GM12878 (cell line): ENCODE measurements around the gene GANAB. TPM values are rescaled to one million over a fixed set of nuclear protein-coding genes. Genes with fewer than 3 reads are reported as not detected.

Experiments used
- BACH1 ChIP-seq: fragments of 450-650 bp; IDR thresholded peaks from 2 replicates; pipeline ENCODE4 v1.6.1; 2017; ENCODE audit warnings: mild to moderate bottlenecking, borderline replicate concordance
- BRCA1 ChIP-seq: IDR thresholded peaks from 2 replicates; pipeline ENCODE4 v1.6.1; 2011; ENCODE audit warnings: low read depth, low read length, improper control_type of control experiment
- CHD2 ChIP-seq: IDR thresholded peaks from 2 replicates; pipeline ENCODE4 v1.6.1; 2011; ENCODE audit warnings: low read depth, low read length, improper control_type of control experiment, borderline replicate concordance
- EED ChIP-seq: sonication (generic); IDR thresholded peaks from 2 replicates; pipeline ENCODE4 v1.6.1; 2016; ENCODE audit warnings: antibody characterized with exemption, low read depth
- EGR1 ChIP-seq, 2 experiments: IDR thresholded peaks; 1 replicate in 1 of 2; 2 replicates in 1 of 2; pipeline ENCODE4 v1.6.1; 2011 to 2012; ENCODE audit warnings: low read depth in 2 of 2, low read length in 2 of 2, borderline replicate concordance in 1 of 2, mild to moderate bottlenecking in 1 of 2, moderate library complexity in 1 of 2
- IKZF1 ChIP-seq: fragments of 450-650 bp; conservative IDR thresholded peaks from 2 replicates; pipeline ENCODE4 v1.6.1; 2017; ENCODE audit warnings: antibody characterized with exemption, mild to moderate bottlenecking
- MXI1 ChIP-seq: fragments of 150-350 bp; IDR thresholded peaks from 2 replicates; pipeline ENCODE4 v1.6.1; 2011; ENCODE audit warnings: low read depth, mild to moderate bottlenecking, inconsistent platforms, low read length, improper control_type of control experiment
- NFXL1 ChIP-seq: fragments of 450-650 bp; IDR thresholded peaks from 2 replicates; pipeline ENCODE4 v1.6.1; 2017; ENCODE audit warnings: antibody characterized with exemption, mild to moderate bottlenecking, borderline replicate concordance
- NR2C1 ChIP-seq: fragments of 450-650 bp; IDR thresholded peaks from 2 replicates; pipeline ENCODE4 v1.6.1; 2017; ENCODE audit warnings: antibody characterized with exemption, mild to moderate bottlenecking, moderate library complexity
- PAX8 ChIP-seq: fragments of 450-650 bp; IDR thresholded peaks from 2 replicates; pipeline ENCODE4 v1.6.1; 2017; ENCODE audit warnings: mild to moderate bottlenecking, moderate library complexity
- POLR2AphosphoS2 ChIP-seq: IDR thresholded peaks from 2 replicates; pipeline ENCODE4 v1.6.1; 2011; ENCODE audit warnings: low read depth, mild to moderate bottlenecking, low read length, improper control_type of control experiment, moderate library complexity
- RAD51 ChIP-seq: fragments of 450-650 bp; IDR thresholded peaks from 2 replicates; pipeline ENCODE4 v1.6.1; 2016; ENCODE audit warnings: moderate library complexity, mild to moderate bottlenecking, inconsistent platforms
- SMARCA5 ChIP-seq: fragments of 450-650 bp; IDR thresholded peaks from 2 replicates; pipeline ENCODE4 v1.6.1; 2017; ENCODE audit warnings: mild to moderate bottlenecking
- STAT3 ChIP-seq: IDR thresholded peaks from 2 replicates; pipeline ENCODE4 v1.6.1; 2011; ENCODE audit warnings: low read depth, low read length, improper control_type of control experiment
- ZNF207 ChIP-seq: fragments of 450-650 bp; IDR thresholded peaks from 2 replicates; pipeline ENCODE4 v1.6.1; 2014; ENCODE audit warnings: antibody characterized with exemption, mild to moderate bottlenecking, borderline replicate concordance
- ZSCAN29 ChIP-seq: fragments of 450-650 bp; IDR thresholded peaks from 2 replicates; pipeline ENCODE4 v1.6.1; 2017; ENCODE audit warnings: mild to moderate bottlenecking, moderate library complexity
- polyA plus RNA-seq, 11 experiments: library from polyadenylated mRNA; depleted of rRNA in 4 of 11; unstranded in 6 of 11; stranded (reverse) in 5 of 11; fragments of >200 nt; fragmentation: Nextera tagmentation in 4 of 11; fragmentation: Illumina TruSeq in 1 of 11; extraction: Ambion mirVana in 4 of 11; extraction: Trizol in 1 of 11; gene quantifications; 1 replicate in 1 of 11; 2 replicates in 10 of 11; pipeline versions ENCODE4 v1.2.1 to v1.2.3, GENCODE V29; 2011 to 2016; ENCODE audit warnings: inconsistent platforms in 2 of 11, missing spikeins in 2 of 11, low read depth in 1 of 11
- total RNA-seq, 4 experiments: library from RNA; depleted of rRNA in 3 of 4; stranded (reverse); fragments of >200 nt in 3 of 4; fragmentation: Illumina TruSeq in 1 of 4; extraction: Trizol in 1 of 4; gene quantifications; 2 replicates each; pipeline versions ENCODE4 v1.2.1 to v1.2.3, GENCODE V29; 2013 to 2021
- TF ChIP-seq, protein P1 (sequence below): fragments of 450-650 bp; IDR thresholded peaks from 2 replicates; pipeline ENCODE4 v1.6.1; 2017; ENCODE audit warnings: mild to moderate bottlenecking, moderate library complexity
- TF ChIP-seq, protein P2 (sequence below), 3 experiments: IDR thresholded peaks in 2 of 3; conservative IDR thresholded peaks in 1 of 3; 2 replicates each; pipeline ENCODE4 v1.5.1; 2011; ENCODE audit warnings: low read depth in 3 of 3, low read length in 3 of 3, mild to moderate bottlenecking in 3 of 3, control low read depth in 2 of 3, moderate library complexity in 2 of 3, inconsistent platforms in 1 of 3, mixed read lengths in 1 of 3; ENCODE audit not compliant: control insufficient read depth in 2 of 3, insufficient read depth in 1 of 3; ENCODE audit errors: extremely low read depth in 1 of 3
- TF ChIP-seq, protein P3 (sequence below): IDR thresholded peaks from 2 replicates; pipeline ENCODE4 v1.6.1; 2012; ENCODE audit warnings: low read depth, low read length, improper control_type of control experiment
- TF ChIP-seq, protein P4 (sequence below): fragments of 450-650 bp; IDR thresholded peaks from 2 replicates; pipeline ENCODE4 v1.6.1; 2016; ENCODE audit warnings: mild to moderate bottlenecking
- TF ChIP-seq, protein P5 (sequence below): IDR thresholded peaks from 2 replicates; pipeline ENCODE4 v1.6.1; 2012; ENCODE audit warnings: low read length, inconsistent platforms

GANAB gene
- total and polyA plus RNA-seq, 10 of the 15 experiments (the other 5 are each of a cell fraction or from before 2014, with no cell fraction given), result 4.5 to 175 (median 102) TPM

DNA sequence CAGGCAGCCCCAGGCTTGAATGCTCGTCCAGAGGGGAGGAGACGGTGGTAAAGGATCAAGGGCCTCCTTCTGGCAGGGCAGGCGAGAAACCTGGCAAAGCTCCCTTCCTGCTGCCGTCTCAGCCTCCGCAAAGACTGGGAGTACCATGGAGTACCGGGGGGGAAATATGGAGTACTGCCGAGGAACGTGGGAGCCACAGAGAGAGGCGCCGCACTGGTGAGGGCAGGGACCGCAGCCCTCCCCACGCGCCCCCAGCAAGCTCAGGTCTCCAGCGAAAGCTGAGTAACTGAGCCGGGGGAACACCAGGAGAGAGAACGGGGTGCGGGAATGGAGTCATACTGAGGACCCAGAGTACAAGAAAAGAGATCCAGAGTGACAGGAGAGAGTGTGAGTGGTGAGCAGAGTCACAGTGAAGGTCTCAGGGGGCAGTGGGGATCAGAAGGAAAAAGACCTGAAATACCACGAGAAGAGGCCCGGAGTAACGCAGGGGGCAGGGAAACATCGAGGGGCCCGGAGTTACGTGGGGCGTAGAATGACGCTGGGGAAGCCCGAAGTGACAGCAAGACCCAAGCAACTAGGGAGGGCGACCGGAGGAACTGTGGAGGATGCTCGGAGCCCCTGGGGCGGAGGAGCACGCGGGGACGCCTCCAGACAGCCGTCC lies 34.6 kb downstream of the GANAB start (continued):
- TF ChIP-seq, protein P1, sequence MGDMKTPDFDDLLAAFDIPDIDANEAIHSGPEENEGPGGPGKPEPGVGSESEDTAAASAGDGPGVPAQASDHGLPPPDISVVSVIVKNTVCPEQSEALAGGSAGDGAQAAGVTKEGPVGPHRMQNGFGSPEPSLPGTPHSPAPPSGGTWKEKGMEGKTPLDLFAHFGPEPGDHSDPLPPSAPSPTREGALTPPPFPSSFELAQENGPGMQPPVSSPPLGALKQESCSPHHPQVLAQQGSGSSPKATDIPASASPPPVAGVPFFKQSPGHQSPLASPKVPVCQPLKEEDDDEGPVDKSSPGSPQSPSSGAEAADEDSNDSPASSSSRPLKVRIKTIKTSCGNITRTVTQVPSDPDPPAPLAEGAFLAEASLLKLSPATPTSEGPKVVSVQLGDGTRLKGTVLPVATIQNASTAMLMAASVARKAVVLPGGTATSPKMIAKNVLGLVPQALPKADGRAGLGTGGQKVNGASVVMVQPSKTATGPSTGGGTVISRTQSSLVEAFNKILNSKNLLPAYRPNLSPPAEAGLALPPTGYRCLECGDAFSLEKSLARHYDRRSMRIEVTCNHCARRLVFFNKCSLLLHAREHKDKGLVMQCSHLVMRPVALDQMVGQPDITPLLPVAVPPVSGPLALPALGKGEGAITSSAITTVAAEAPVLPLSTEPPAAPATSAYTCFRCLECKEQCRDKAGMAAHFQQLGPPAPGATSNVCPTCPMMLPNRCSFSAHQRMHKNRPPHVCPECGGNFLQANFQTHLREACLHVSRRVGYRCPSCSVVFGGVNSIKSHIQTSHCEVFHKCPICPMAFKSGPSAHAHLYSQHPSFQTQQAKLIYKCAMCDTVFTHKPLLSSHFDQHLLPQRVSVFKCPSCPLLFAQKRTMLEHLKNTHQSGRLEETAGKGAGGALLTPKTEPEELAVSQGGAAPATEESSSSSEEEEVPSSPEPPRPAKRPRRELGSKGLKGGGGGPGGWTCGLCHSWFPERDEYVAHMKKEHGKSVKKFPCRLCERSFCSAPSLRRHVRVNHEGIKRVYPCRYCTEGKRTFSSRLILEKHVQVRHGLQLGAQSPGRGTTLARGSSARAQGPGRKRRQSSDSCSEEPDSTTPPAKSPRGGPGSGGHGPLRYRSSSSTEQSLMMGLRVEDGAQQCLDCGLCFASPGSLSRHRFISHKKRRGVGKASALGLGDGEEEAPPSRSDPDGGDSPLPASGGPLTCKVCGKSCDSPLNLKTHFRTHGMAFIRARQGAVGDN, result no peak
- peak; percentile 65; the same call in 1 of the 2 replicates for TF ChIP-seq SMARCA5
- TF ChIP-seq NR2C1, result no peak
- TF ChIP-seq, protein P2, sequence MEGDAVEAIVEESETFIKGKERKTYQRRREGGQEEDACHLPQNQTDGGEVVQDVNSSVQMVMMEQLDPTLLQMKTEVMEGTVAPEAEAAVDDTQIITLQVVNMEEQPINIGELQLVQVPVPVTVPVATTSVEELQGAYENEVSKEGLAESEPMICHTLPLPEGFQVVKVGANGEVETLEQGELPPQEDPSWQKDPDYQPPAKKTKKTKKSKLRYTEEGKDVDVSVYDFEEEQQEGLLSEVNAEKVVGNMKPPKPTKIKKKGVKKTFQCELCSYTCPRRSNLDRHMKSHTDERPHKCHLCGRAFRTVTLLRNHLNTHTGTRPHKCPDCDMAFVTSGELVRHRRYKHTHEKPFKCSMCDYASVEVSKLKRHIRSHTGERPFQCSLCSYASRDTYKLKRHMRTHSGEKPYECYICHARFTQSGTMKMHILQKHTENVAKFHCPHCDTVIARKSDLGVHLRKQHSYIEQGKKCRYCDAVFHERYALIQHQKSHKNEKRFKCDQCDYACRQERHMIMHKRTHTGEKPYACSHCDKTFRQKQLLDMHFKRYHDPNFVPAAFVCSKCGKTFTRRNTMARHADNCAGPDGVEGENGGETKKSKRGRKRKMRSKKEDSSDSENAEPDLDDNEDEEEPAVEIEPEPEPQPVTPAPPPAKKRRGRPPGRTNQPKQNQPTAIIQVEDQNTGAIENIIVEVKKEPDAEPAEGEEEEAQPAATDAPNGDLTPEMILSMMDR (IDR thresholded peaks at IDR 0.05 in 2 of 3, conservative IDR thresholded peaks at IDR 0.05 in 1 of 3; ENCODE audit: control insufficient read depth in 2 of 3, extremely low read depth in 1 of 3, insufficient read depth in 1 of 3, low read depth in 3 of 3, low read length in 3 of 3), result no peak
- TF ChIP-seq, protein P3, sequence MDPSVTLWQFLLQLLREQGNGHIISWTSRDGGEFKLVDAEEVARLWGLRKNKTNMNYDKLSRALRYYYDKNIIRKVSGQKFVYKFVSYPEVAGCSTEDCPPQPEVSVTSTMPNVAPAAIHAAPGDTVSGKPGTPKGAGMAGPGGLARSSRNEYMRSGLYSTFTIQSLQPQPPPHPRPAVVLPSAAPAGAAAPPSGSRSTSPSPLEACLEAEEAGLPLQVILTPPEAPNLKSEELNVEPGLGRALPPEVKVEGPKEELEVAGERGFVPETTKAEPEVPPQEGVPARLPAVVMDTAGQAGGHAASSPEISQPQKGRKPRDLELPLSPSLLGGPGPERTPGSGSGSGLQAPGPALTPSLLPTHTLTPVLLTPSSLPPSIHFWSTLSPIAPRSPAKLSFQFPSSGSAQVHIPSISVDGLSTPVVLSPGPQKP, result no peak
- no peak for TF ChIP-seq EGR1 (IDR thresholded peaks at IDR 0.05; ENCODE audit: borderline replicate concordance in 1 of 2, low read depth in 2 of 2, low read length in 2 of 2)
- no peak for TF ChIP-seq STAT3
- no peak for TF ChIP-seq POLR2AphosphoS2
- TF ChIP-seq RAD51, result no peak
- TF ChIP-seq CHD2, result peak; percentile 55; the same call in 1 of the 2 replicates
- no peak for TF ChIP-seq IKZF1
- TF ChIP-seq BRCA1, result no peak
- TF ChIP-seq, protein P4, sequence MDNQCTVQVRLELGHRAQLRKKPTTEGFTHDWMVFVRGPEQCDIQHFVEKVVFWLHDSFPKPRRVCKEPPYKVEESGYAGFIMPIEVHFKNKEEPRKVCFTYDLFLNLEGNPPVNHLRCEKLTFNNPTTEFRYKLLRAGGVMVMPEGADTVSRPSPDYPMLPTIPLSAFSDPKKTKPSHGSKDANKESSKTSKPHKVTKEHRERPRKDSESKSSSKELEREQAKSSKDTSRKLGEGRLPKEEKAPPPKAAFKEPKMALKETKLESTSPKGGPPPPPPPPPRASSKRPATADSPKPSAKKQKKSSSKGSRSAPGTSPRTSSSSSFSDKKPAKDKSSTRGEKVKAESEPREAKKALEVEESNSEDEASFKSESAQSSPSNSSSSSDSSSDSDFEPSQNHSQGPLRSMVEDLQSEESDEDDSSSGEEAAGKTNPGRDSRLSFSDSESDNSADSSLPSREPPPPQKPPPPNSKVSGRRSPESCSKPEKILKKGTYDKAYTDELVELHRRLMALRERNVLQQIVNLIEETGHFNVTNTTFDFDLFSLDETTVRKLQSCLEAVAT, result peak; percentile 73
- TF ChIP-seq, protein P5, sequence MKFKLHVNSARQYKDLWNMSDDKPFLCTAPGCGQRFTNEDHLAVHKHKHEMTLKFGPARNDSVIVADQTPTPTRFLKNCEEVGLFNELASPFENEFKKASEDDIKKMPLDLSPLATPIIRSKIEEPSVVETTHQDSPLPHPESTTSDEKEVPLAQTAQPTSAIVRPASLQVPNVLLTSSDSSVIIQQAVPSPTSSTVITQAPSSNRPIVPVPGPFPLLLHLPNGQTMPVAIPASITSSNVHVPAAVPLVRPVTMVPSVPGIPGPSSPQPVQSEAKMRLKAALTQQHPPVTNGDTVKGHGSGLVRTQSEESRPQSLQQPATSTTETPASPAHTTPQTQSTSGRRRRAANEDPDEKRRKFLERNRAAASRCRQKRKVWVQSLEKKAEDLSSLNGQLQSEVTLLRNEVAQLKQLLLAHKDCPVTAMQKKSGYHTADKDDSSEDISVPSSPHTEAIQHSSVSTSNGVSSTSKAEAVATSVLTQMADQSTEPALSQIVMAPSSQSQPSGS, result no peak
- TF ChIP-seq PAX8, result no peak
- no peak for TF ChIP-seq EED
- no peak for TF ChIP-seq ZNF207
- no peak for TF ChIP-seq MXI1
- no peak for TF ChIP-seq ZSCAN29
- TF ChIP-seq BACH1, result no peak
- TF ChIP-seq NFXL1, result no peak
